ENCODE measurements around the gene KDM5C. TPM values are rescaled to one million over a fixed set of nuclear protein-coding genes. Genes with fewer than 3 reads are reported as not detected.

KDM5C gene
- total and polyA plus RNA-seq, 12 donors, result 16.4 to 56.1 (median 32.8) TPM

- no peak overlapping the region for H3K27ac ChIP-seq
- H3K27me3 ChIP-seq, result peaks cover 0 to 25% (median 0%) of the 10 kb centered on the region in 7 donors
- H3K4me3 ChIP-seq, result no peak overlapping the region
- DNase-seq (no peak), ATAC-seq (no peak)
- H3K36me3 ChIP-seq, result peaks cover 0 to 58% (median 0%) of the 10 kb centered on the region in 9 donors
- no peaks in the 10 kb centered on the region for H3K9me3 ChIP-seq
- H3K4me1 ChIP-seq, result no peaks in the 10 kb centered on the region
- 85 to 91% methylated on average over 7 of the region's 7 CpGs for WGBS, 2 donors
- intact Hi-C loops (cut with DNase I), result no loop called here
- TF ChIP-seq CTCF (IDR thresholded peaks at IDR 0.05), result no peak
These were observed 16.6 kb upstream of the KDM5C start for GRCh38 chrX:53241558-53241957.

- no peak for ATAC-seq
- peaks cover 0 to 50% (median 0%) of the 10 kb centered on the region in 9 donors for H3K36me3 ChIP-seq
These were observed 14.5 kb upstream of the KDM5C start for GRCh38 chrX:53239474-53239873.

GRCh38 chrX:53237056-53237455 is 12.0 kb upstream of the KDM5C start:
- H3K9me3 ChIP-seq, result no peaks in the 10 kb centered on the region
- no peak overlapping the region for H3K27ac ChIP-seq
- ATAC-seq (no peak), DNase-seq (no peak)
- no peak for TF ChIP-seq CTCF (IDR thresholded peaks at IDR 0.05)
- H3K36me3 ChIP-seq, result peaks cover 0 to 45% (median 0%) of the 10 kb centered on the region in 9 donors
- 84% methylated on average over 10 of the region's 10 CpGs for WGBS, 2 donors
- intact Hi-C loops (cut with DNase I), result no loop called here
- H3K27me3 ChIP-seq, result peaks cover 0 to 26% (median 0%) of the 10 kb centered on the region in 7 donors
- H3K4me1 ChIP-seq, result no peaks in the 10 kb centered on the region
- H3K4me3 ChIP-seq, result no peak overlapping the region

More at GRCh38 chrX:53239474-53239873, 14.5 kb upstream of the KDM5C start:
- no peak overlapping the region for H3K4me3 ChIP-seq
- H3K27ac ChIP-seq, result no peak overlapping the region
- intact Hi-C loops (cut with DNase I), result no loop called here
- peak in 2 of 9 donors; percentile 19 to 25 for TF ChIP-seq CTCF (IDR thresholded peaks at IDR 0.05)
- peaks cover 0 to 27% (median 0%) of the 10 kb centered on the region in 7 donors for H3K27me3 ChIP-seq
- H3K4me1 ChIP-seq, result no peaks in the 10 kb centered on the region
- 76 to 93% methylated on average over 6 of the region's 6 CpGs for WGBS, 2 donors
- H3K9me3 ChIP-seq, result no peaks in the 10 kb centered on the region
- DNase-seq, result no peak

GRCh38 chrX:53236025-53236679 is 11.1 kb upstream of the KDM5C start:
- ATAC-seq (no peak), DNase-seq (no peak)
- Histone ChIP-seq H3K27ac (no peak overlapping the region), H3K36me3 (peaks cover 0 to 36% (median 0%) of the 10 kb centered on the region in 9 donors), H3K9me3 (no peaks in the 10 kb centered on the region), H3K27me3 (peaks cover 0 to 31% (median 0%) of the 10 kb centered on the region in 7 donors), H3K4me1 (no peaks in the 10 kb centered on the region), H3K4me3 (no peak overlapping the region)
- TF ChIP-seq CTCF (IDR thresholded peaks at IDR 0.05), result no peak
- WGBS, 2 donors, result 94% methylated on average over 14 to 20 of the region's 20 CpGs
- intact Hi-C loops (cut with DNase I), result no loop called here
